HepG2 (cell line): ENCODE results near the gene SLC22A4. TPM values are rescaled to one million over a fixed set of nuclear protein-coding genes. Genes with fewer than 3 reads are reported as not detected.

Experiments
- ATAC-seq: fragments of 200-7000 bp; cut with Tn5 transposase; 3 replicates; pipeline ENCODE4 v1.9.1; 2020; ENCODE audit warnings: mild to moderate bottlenecking, moderate library complexity
- BruUV-seq: library from RNA; stranded (reverse); fragments of 400-500 nt; replicated peaks from 2 replicates; lab custom pipeline; 2021; lab: Mats Ljungman, UMichigan
- CTCF ChIA-PET: fragments of 300-600 bp; formaldehyde crosslinking; extraction: SDS; loops from one replicate; lab custom pipeline; 2021; ENCODE audit warnings: low total read pairs, inconsistent platforms, low intra/inter-chr PET ratio; lab: Yijun Ruan, JAX
- POLR2A ChIA-PET: fragments of 350-600 bp; sonication (Branson Sonifier 250); formaldehyde crosslinking; loops from one replicate; lab custom pipeline; 2020; ENCODE audit warnings: antibody characterized with exemption, inconsistent platforms; lab: Yijun Ruan, JAX
- DNase-seq: peaks from one replicate; pipeline ENCODE4 v3.0.0-alpha.2; 2015; ENCODE audit warnings: low spot score
- FAIRE-seq: peaks from 3 replicates; lab custom pipeline; 2011; peaks lifted over from hg19 to GRCh38; lab: Jason Lieb, UNC
- H2AFZ ChIP-seq: one replicate; pipeline ENCODE4 v1.6.1; 2011; ENCODE audit warnings: low read length, inconsistent platforms
- H3K27ac ChIP-seq: fragments of 300-600 bp; 3 replicates; pipeline ENCODE4 v1.8.0; 2011; ENCODE audit warnings: mixed run types, mild to moderate bottlenecking, mixed read lengths, low read length, inconsistent platforms; ENCODE audit not compliant: insufficient read depth; ENCODE audit errors: extremely low read length
- H3K27me3 ChIP-seq, 2 experiments: fragments of 200-600 bp in 1 of 2; 2 replicates in 1 of 2; 3 replicates in 1 of 2; pipeline versions ENCODE4 v1.6.0 to v1.8.0; 2011; ENCODE audit warnings: low read length in 2 of 2, mild to moderate bottlenecking in 2 of 2, moderate library complexity in 2 of 2, inconsistent platforms in 1 of 2; ENCODE audit not compliant: insufficient read depth in 2 of 2, control insufficient read depth in 1 of 2
- H3K36me3 ChIP-seq, 2 experiments: fragments of 200-600 bp in 1 of 2; replicated peaks in 1 of 2; 2 replicates in 1 of 2; 3 replicates in 1 of 2; pipeline versions ENCODE4 v1.5.1 to v1.8.0; 2011; ENCODE audit warnings: low read length in 2 of 2, inconsistent platforms in 1 of 2; ENCODE audit not compliant: insufficient read depth in 2 of 2, control insufficient read depth in 1 of 2
- H3K4me1 ChIP-seq: 2 replicates; pipeline ENCODE4 v1.5.1; 2012; ENCODE audit warnings: low read length, inconsistent platforms; ENCODE audit not compliant: insufficient read depth
- H3K4me2 ChIP-seq: 2 replicates; pipeline ENCODE4 v1.6.0; 2011; ENCODE audit warnings: low read depth, low read length, inconsistent platforms
- H3K4me3 ChIP-seq, 3 experiments: fragments of 200-600 bp in 1 of 3; sonication (generic), shearing (Covaris generic) in 1 of 3; replicated peaks in 1 of 3; 2 replicates each; pipeline ENCODE4 v1.5.1; 2011 to 2016; ENCODE audit warnings: low read length in 3 of 3, inconsistent platforms in 2 of 3, low read depth in 2 of 3, mild to moderate bottlenecking in 2 of 3, control low read depth in 1 of 3, mixed read lengths in 1 of 3; ENCODE audit not compliant: insufficient read depth in 1 of 3
- H3K79me2 ChIP-seq: one replicate; pipeline ENCODE4 v1.6.1; 2011; ENCODE audit warnings: low read length, inconsistent platforms; ENCODE audit not compliant: insufficient read depth
- H3K9ac ChIP-seq: 2 replicates; pipeline ENCODE4 v1.6.0; 2011; ENCODE audit warnings: mild to moderate bottlenecking, low read depth, low read length, inconsistent platforms; ENCODE audit not compliant: insufficient read depth
- H3K9me3 ChIP-seq: 2 replicates; pipeline ENCODE4 v1.5.1; 2012; ENCODE audit warnings: mild to moderate bottlenecking, low read length
- H4K20me1 ChIP-seq: 2 replicates; pipeline ENCODE4 v1.6.0; 2011; ENCODE audit warnings: inconsistent platforms, mild to moderate bottlenecking, low read length, moderate library complexity; ENCODE audit not compliant: insufficient read depth
- BRCA1 ChIP-seq: sonication (generic); formaldehyde crosslinking; IDR thresholded peaks from 2 replicates; pipeline ENCODE4 v1.4.0; 2020; ENCODE audit warnings: missing genetic modification reagents
- KDM3A ChIP-seq: IDR thresholded peaks from 2 replicates; pipeline ENCODE4 v1.6.1; 2018; ENCODE audit warnings: low read depth, missing compliant biosample characterization
- NCOA1 ChIP-seq: sonication (generic); formaldehyde crosslinking; IDR thresholded peaks from 2 replicates; pipeline ENCODE4 v1.9.0; 2021; ENCODE audit warnings: missing genetic modification reagents
- SUZ12 ChIP-seq: fragments of 150-350 bp; IDR thresholded peaks from 2 replicates; pipeline ENCODE4 v1.6.1; 2014; ENCODE audit warnings: low read depth, low read length
- ZNF768 ChIP-seq: sonication (generic); formaldehyde crosslinking; IDR thresholded peaks from 2 replicates; pipeline ENCODE4 v1.4.0; 2020; ENCODE audit warnings: missing genetic modification reagents
- WGBS: methylation state at CpG from one replicate; pipeline ENCODE4 v1.1.6; 2017; ENCODE audit warnings: low lambda C conversion rate; 5-methylcytosine and 5-hydroxymethylcytosine counted together
- in situ Hi-C: cut with HindIII; loops from 2 replicates; pipeline ENCODE4 v1.10.0; 2017; ENCODE audit warnings: low pct_unique_long_range_greater_than_20kb; ENCODE audit not compliant: extremely low pct_ligation_motif_present
- intact Hi-C: fragments of 100-400 bp; cut with micrococcal nuclease; formaldehyde crosslinking; loops from one replicate; pipeline ENCODE4 v1.10.0; 2022; ENCODE audit not compliant: unreplicated experiment
- polyA plus RNA-seq, 8 experiments: library from polyadenylated mRNA; depleted of rRNA in 3 of 8; stranded (reverse) in 7 of 8; unstranded in 1 of 8; fragments of >200 nt; fragmentation: Illumina TruSeq in 4 of 8; extraction: Trizol in 4 of 8; gene quantifications; 2 replicates each; pipeline versions ENCODE4 v1.2.1 to v1.2.3, GENCODE V29; 2011 to 2016; ENCODE audit warnings: low read depth in 4 of 8, missing spikeins in 1 of 8, mixed read lengths in 1 of 8; ENCODE audit not compliant: insufficient read depth in 1 of 8
- total RNA-seq, 5 experiments: library from RNA; depleted of rRNA; stranded (reverse); fragments of >200 nt; fragmentation: Illumina TruSeq; extraction: Trizol; gene quantifications; 2 replicates each; pipeline ENCODE4 v1.2.3, GENCODE V29; 2016; ENCODE audit warnings: low read depth in 1 of 5
- TF ChIP-seq, protein P1 (sequence below): conservative IDR thresholded peaks from 2 replicates; pipeline ENCODE4 v1.6.1; 2018; ENCODE audit warnings: missing genetic modification reagents
- TF ChIP-seq, protein P2 (sequence below): sonication (generic); formaldehyde crosslinking; IDR thresholded peaks from 2 replicates; pipeline ENCODE4 v1.4.0; 2020; ENCODE audit warnings: mild to moderate bottlenecking, missing genetic modification reagents, borderline replicate concordance

SLC22A4 gene
- total and polyA plus RNA-seq, 2 of the 13 experiments (the other 11 are each of a cell fraction or from before 2014, with no cell fraction given) = 0.33 to 0.62 TPM

DNA sequence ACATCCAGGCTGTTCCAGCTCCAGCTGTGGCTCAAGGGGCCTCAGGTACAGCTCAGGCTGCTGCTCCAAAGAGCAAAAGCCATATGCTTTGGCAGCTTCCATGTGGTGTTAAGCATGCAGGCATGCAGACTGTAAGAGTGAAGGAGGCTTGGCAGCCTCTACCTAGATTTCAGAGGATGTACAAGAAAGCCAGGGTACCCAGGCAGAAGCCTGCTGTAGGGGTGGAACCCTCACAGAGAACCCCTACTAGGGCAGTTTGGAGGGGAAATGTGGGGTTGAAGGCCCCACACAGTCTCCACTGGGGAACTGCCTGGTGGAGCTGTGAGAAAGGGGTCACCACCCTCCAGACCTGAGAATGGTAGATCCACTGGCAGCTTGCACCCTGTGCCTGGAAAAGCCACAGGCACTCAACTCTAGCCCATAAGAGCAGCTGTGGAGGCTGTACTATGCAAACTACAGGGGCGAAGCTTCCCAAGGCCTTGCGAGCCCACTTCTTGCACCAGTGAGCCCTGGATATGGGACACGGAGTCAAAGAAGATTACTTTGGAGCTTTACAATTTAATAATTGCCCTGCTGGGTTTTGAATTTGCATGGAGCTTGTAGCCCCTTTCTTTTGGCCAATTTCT lies 61.1 kb downstream of the SLC22A4 start:
- Histone ChIP-seq H2AFZ (no peak overlapping the region), H3K4me3 (no peak overlapping the region), H3K27me3 (no peaks in the 10 kb centered on the region), H4K20me1 (no peaks in the 10 kb centered on the region), H3K4me1 (peaks cover 8% of the 10 kb centered on the region; the same call in 1 of the 2 replicates), H3K4me2 (no peak overlapping the region), H3K9me3 (no peaks in the 10 kb centered on the region), H3K36me3 (no peaks in the 10 kb centered on the region), H3K9ac (no peak overlapping the region), H3K79me2 (no peaks in the 10 kb centered on the region), H3K27ac (no peak overlapping the region)
- FAIRE-seq = no peak
- DNase-seq = no peak
- BruUV-seq = no TSS peak
- intact Hi-C loops = no loop called here
- POLR2A ChIA-PET = interaction anchor here (1.6 kb wide), 1 partner anchor 14 kb away, joined by 5 read pairs; the partner anchor contains the start of gene SLC22A5
- CTCF ChIA-PET = no interaction called here
- 100% methylated on average over 1 of the region's 3 CpGs for WGBS
- no peak for ATAC-seq
- in situ Hi-C loops = no loop called here
- no peak for TF ChIP-seq ZNF768 (CRISPR knock-in tag)
- TF ChIP-seq SUZ12 = no peak
- TF ChIP-seq, protein P1, sequence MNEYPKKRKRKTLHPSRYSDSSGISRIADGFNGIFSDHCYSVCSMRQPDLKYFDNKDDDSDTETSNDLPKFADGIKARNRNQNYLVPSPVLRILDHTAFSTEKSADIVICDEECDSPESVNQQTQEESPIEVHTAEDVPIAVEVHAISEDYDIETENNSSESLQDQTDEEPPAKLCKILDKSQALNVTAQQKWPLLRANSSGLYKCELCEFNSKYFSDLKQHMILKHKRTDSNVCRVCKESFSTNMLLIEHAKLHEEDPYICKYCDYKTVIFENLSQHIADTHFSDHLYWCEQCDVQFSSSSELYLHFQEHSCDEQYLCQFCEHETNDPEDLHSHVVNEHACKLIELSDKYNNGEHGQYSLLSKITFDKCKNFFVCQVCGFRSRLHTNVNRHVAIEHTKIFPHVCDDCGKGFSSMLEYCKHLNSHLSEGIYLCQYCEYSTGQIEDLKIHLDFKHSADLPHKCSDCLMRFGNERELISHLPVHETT = no peak
- TF ChIP-seq KDM3A (CRISPR knock-in tag) = no peak
- TF ChIP-seq BRCA1 (CRISPR knock-in tag) = no peak

DNA sequence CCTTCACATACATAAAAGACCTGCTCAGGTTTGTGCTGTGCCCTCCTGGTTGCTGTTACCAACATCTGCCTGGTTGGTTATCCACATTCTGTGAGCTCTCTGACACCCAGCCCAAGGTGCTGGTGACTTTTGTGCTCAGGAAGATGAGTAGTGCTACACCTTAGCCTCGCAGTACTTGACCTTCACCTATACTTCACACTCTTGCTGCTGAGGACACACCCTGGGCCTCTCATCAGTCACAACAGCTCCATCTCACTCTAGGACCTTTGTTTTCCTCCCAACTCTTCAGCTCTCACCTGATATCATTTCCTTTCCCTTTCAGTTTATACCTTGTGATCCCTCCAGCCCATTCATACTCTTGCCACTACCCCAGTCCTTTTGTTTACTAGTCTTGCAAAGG lies 64.6 kb downstream of the SLC22A4 start:
- in situ Hi-C loops = no loop called here
- no peaks in the 10 kb centered on the region for H3K79me2 ChIP-seq
- BruUV-seq = no TSS peak
- H3K9ac ChIP-seq = no peak overlapping the region
- FAIRE-seq (no peak), ATAC-seq (no peak), DNase-seq (no peak)
- no peak overlapping the region for H3K27ac ChIP-seq
- H4K20me1 ChIP-seq = no peaks in the 10 kb centered on the region
- WGBS = 100% methylated on average over 1 of the region's 1 CpG
- H3K4me2 ChIP-seq = no peak overlapping the region
- intact Hi-C loops = no loop called here
- H2AFZ ChIP-seq = no peak overlapping the region
- H3K9me3 ChIP-seq = no peaks in the 10 kb centered on the region
- H3K4me3 ChIP-seq = no peak overlapping the region
- ChIA-PET CTCF (no interaction called here), POLR2A (no interaction called here)
- H3K36me3 ChIP-seq = no peaks in the 10 kb centered on the region
- H3K4me1 ChIP-seq = peaks cover 2% of the 10 kb centered on the region; the same call in 1 of the 2 replicates
- H3K27me3 ChIP-seq = no peaks in the 10 kb centered on the region
- TF ChIP-seq NCOA1 = no peak
- TF ChIP-seq, protein P2, sequence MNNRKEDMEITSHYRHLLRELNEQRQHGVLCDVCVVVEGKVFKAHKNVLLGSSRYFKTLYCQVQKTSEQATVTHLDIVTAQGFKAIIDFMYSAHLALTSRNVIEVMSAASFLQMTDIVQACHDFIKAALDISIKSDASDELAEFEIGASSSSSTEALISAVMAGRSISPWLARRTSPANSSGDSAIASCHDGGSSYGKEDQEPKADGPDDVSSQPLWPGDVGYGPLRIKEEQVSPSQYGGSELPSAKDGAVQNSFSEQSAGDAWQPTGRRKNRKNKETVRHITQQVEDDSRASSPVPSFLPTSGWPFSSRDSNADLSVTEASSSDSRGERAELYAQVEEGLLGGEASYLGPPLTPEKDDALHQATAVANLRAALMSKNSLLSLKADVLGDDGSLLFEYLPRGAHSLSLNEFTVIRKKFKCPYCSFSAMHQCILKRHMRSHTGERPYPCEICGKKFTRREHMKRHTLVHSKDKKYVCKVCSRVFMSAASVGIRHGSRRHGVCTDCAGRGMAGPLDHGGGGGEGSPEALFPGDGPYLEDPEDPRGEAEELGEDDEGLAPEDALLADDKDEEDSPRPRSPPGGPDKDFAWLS = no peak
